GM19372 (cell line): ENCODE results near the gene MAP3K14.

Source experiments
- ATAC-seq: cut with Tn5 transposase; IDR thresholded peaks from one replicate; pipeline ENCODE4 v1.9.1; 2021; ENCODE audit warnings: mild to moderate bottlenecking, low read depth, moderate library complexity; ENCODE audit not compliant: unreplicated experiment

The MAP3K14 gene

DNA sequence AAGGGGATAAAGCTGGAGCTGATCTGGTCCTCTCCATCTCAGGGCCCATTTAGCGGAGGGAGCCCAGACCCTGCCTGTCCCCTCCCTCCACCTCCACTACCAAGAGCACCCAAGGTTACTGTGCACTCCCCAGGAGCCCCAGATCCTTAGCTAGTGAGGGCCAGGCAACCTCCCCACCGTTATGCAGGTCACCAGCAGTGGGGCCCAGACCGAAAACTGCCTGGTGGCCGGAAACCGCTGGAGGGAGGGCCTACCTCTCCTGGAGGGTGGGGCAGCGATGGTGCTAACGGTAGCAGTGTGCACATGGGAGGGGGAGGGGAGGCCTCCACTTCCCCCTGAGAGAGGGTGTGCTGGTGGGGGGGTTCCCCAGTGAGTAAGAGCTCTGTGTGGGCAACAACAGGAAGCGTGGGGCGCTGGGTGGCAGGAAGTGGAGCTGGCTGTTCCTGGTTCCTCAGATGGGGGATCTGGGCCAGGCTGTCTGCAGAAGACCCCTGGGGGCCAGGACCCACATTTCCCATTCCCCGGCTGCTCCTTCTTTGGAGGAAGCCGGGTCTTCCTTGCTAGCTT is 90.8 kb downstream of the MAP3K14 start:
- peak; percentile 55 for ATAC-seq

DNA sequence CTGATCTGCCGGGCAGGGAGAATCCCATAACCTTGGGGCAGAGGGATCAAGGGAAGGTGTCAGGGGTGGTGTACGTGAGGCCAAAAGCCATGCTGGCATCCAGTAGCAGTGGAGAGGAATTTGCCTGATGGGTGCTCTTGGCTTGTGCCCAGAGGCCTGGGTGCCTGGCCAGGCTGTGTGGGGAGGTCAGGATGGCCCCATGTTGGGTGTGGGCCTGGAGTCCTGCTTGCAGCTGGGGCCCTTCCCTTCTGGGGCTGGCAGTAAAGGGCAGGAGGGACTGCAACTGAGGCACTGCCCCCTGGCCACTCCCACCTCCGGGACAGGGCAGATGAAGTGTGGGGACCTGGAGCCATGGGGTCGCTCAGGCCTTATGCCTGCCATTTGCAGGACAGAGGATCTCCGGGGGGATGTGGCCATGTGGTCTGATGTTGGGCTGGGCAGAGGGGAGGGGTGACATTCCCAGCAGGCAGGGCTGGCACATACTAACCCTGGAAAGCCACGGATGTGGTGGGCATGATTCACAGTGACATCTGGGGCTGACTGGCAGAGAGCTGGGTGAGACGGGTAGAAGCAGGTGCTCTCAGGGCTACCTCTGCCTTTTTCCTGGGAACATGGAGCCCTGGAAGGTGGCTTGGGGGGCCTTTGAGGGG is 91.6 kb downstream of the MAP3K14 start:
- ATAC-seq: no peak

DNA sequence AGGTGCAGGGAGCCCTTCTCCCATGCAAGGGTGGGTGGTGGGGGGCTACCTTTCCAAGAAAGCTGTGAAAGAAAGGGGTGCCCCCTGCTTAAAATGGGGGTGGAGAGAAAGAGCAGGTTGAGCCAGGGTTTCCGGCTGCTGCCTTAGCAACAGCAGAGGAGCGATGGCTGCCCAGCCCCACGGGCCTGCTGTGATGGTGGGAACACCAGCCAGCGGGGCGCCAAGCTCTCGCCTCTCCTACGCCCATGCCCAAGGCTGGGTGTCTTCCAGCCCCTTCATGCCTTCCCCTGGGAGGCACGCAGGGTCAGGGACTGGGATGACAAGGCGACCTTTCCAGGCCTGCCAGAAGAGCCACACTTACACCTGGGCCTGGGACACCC is 92.2 kb downstream of the MAP3K14 start:
- ATAC-seq: no peak

DNA sequence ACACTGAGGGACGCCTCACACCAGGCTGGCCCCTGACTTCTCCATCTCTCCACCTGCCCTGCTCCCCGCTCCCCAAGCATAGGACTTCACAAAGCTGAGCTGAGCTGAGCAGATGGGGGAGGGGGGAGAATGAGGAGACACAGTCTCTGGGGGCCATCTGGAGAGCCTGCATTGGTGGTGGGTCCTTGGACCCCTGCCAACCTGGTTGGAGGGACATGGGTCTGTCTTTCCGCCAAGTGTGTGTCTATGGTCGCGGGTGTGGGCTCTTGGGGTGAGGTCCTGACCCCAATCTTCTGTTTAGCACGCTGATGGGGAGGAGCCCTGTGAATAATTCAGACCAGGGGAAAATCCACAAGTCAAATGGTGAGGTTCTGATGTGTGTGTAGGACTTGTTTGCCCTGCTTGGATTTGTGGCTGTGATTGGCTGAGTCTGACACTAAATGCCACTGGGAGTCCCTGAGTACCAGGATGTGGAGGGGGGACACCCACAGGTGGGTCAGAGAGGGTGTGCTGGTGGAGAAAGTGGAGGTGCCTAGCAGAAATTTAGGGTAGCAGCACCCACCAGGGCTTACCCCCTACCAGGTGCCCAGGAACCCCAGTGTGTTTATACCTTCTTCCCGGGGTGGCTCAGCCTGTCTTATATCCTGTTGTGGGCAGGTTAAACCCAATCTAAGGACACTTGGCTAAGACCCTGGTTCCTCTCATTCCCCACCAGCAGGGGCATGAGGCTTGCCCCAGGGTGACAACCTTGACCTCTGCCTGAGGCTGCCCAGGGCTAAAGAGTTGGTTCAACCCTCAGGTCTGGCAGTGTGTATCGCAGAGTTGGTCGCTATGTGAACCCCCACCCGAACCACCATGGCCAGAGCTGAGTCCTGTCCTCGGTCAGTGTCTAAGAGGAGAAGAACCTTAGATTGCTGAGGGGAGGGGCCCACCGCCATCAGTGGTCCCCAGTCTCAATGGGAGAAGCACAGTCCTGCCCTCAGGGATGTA is 93.0 kb downstream of the MAP3K14 start:
- no peak for ATAC-seq

DNA sequence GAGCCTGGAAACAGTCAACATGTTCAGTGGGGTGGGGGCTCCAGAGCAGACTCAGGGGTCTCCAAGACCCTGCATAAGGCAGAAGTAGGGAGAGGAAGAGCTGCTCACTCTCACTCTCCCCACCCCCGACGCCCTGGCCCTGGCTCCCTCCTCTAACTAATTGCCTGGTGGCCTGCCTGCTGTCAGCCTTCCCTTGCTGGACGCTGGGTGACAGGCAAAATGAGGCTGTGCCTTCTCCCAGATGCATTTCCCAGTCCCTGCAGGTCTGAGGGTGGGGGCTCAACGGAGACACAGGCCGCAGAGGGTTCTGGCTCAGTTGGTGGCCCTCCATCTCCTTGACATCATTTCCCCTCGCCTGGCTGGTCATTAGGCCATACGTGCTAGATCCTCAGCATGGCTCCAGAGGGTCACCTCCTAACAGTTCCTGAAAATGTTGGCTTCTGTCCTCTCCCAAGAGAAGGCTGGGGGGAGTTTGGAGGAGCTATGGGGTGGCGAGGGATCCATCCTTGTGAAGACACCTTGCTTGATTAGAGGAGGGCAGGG is 93.8 kb downstream of the MAP3K14 start:
- no peak for ATAC-seq

DNA sequence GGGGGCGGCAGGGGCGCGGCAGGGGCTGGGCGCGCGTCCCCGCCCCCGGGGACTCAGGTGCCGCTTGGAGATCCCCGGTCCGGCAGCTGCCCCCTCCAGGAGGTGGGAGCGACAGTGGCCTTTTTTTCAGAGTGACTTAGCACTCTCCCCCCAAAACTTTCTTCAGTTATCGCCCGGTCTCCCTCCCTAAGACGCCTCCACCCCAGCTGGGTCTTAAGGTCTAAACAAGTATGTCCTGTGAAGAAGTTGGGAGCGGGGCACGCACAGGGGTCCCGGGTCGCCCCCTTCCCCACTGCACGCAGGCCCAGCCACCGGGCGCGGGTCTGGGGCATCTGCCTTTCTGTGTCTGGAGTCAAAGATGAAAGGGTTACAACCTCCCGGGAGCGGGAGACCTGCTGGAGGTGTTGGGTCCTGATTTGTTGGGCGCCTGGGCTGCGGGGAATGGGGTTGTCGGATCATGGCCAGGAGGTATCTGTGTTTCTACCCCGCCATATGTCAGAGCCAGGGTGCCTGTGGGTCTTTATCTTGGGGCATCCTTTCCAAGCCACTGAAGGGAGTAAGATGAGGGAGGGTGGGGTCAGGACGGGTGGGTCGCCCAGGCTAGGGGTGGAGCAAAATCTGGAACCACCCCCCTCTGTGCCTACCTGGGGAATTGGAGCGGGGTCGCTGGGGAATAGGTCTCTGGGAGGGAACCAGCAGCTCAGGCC is 94.4 kb downstream of the MAP3K14 start:
- no peak for ATAC-seq

DNA sequence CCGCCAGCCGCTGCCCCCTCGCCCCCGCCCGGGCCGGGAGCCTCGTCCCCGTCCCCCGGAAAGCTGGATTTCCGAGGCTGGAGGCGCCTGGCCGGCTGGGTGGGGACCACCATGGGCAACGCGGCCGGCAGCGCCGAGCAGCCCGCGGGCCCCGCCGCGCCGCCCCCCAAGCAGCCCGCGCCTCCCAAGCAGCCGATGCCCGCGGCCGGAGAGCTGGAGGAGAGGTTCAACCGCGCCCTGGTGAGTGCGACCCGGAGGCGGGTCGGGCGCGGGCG is 94.9 kb downstream of the MAP3K14 start:
- no peak for ATAC-seq

DNA sequence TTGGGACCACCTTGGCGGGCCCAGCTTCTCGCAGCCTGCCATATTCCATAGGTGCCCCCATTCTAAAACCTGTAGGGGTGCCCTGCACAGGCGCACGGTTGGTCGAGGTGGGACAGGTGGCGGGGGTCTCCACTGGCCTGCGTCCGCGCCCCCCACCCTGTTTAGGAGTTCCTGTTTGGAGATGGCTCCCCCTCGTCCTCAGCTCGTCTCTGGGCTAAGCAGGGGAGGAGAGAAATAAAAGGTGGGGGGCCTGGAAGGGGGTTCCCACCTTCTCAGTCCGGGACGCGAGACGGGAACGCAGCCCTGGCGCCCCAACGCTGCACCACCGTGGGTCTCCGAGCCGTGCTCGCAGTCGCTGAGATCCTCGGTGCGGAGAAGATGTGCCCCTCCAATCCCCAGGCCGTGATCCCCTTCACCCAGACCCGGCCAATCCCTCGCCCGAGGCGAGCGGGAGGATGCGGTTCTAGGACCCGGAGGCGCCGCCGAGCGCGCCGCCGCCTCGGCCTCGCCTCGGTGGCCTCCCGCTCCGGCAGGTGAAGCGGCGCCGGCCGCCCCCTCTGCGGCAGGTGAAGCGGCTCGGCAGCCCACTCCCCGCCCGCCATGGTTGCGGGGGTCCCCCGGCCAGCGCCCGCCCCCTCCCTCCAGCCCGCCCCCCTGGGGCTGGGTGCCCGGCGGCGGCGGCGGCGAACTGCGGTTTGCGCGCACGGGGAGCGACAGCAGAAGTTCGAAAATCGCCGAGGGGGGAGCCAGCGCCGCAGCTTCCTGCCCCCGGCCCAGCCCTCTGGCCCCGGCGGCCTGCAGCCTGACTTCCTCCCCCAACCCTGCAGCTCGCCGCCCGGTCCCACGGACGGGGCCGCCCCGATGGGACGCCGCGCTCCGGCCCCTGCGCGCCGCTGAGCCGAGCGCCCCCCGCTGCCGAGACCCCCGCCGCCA is 95.5 kb downstream of the MAP3K14 start, which contains the start of gene FMNL1:
FMNL1 (plus strand) TSS at position 805 of the 933 bp plus-strand sequence. CDS start 240 bp downstream, outside the sequence.
- ATAC-seq: no peak

DNA sequence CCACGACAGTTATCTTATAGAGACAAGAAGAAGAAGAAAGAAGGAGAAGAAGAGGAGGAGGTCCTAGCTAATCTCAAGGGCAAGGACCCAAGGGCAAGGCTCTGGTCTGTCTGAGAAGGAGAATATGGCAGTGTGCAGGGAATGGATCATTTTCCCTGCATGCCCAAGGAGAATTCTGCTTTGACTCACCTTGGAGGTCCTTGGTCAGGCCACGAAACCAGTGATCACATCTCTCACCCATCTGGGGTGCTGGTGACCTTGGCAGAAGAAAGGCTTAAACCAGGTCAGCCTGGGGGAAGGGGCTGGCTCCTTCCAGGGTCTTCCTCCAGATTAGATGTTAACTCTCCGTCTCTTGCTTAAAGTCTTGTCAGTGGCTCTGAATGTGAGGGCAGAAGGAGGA is 96.7 kb downstream of the MAP3K14 start:
- no peak for ATAC-seq

DNA sequence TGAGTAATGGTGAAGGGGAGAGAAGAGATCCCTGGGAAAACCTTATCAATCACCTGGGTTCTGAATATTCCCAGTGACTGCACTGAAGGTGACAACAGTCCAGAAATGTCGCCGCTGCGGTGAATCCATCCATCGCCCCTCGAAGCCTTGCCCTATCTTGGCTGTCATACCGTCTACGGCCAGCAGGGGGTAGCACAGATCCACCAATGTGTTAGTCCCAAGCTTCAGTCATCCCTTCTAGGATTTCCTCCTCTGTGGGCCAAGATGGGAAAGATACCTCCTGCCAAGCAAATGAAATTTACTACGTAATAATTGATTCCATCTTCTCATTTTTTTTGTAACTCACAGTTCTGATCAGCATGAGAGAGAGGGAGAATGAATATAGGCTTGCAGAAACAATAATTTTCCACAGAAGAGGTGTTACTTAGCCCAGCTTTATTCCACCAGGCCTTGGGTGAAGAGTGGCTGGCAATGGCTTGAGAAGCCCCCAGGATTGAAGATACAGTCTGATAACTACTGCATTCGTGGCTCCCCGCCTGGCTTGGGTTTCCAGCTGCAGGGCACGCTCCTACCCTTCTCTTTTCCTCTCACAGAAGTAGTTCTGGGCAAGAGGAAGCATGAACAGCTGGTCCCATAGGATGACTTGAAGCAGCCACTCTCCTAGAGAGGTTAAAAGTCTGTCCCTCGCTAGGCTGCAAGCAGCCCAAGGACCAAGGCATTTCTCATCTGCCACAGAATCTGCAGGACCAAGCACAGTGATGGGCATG is 97.7 kb downstream of the MAP3K14 start:
- ATAC-seq: no peak
